B cell (primary cell): ENCODE measurements around the gene KRT27.

Experiments used
- EZH2 ChIP-seq: IDR thresholded peaks from 2 replicates; pipeline ENCODE4 v1.6.1; 2012; ENCODE audit warnings: borderline replicate concordance, low read depth, mild to moderate bottlenecking, moderate library complexity, low read length; ENCODE audit not compliant: insufficient read depth, poor library complexity, severe bottlenecking
- TF ChIP-seq, protein P1 (sequence below): fragments of 200-600 bp; IDR thresholded peaks from one replicate; pipeline ENCODE4 v1.8.0; 2022; ENCODE audit warnings: antibody characterized with exemption, mild to moderate bottlenecking

DNA sequence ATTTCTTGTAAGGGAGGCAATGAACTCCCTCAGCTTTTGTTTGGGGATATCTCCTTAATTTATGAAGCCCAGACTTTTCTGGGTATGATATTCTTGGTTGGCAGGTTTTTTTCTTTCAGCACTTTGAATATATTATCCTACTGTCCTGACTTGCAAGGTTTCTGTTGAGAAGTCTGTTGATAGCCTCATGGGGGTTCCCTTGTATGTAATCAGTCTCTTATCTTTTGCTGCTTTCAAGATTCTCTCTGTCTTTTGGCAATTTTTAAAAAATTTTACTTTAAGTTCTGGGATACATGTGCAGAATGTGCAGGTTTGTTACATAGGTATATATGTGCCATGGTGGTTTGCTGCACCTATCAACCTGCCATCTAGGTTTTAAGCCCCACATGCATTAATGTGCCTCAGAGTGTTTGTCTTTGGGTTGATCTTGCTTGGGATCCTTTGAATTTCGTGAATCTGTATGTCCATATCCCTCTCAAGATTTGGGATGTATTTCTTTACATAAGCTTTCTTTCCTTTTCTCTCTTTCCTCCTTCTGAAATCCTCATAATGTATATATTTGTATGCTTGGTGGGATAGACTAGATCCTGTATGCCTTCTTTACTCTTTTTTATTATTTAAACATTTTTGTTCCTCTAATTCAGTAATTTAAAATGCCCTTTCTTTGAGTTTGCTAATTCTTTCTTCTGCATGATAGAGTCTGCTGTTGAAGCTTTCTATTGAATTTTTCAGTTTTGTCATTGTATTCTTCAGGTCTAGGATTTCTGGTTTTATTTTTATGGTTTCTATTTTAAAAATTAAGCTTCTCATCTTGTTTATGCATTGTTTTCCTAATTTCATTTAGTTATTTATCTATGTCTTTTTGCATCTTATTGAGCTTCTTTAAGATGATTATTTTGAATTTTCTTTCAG is 22.0 kb downstream of the KRT27 start:
- TF ChIP-seq, protein P1, sequence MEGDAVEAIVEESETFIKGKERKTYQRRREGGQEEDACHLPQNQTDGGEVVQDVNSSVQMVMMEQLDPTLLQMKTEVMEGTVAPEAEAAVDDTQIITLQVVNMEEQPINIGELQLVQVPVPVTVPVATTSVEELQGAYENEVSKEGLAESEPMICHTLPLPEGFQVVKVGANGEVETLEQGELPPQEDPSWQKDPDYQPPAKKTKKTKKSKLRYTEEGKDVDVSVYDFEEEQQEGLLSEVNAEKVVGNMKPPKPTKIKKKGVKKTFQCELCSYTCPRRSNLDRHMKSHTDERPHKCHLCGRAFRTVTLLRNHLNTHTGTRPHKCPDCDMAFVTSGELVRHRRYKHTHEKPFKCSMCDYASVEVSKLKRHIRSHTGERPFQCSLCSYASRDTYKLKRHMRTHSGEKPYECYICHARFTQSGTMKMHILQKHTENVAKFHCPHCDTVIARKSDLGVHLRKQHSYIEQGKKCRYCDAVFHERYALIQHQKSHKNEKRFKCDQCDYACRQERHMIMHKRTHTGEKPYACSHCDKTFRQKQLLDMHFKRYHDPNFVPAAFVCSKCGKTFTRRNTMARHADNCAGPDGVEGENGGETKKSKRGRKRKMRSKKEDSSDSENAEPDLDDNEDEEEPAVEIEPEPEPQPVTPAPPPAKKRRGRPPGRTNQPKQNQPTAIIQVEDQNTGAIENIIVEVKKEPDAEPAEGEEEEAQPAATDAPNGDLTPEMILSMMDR, result no peak
- TF ChIP-seq EZH2, result no peak
